ENCODE results near the gene ABCA9.

Gene ABCA9

GRCh38 chr17:68955181-68955841, 105.4 kb downstream of the ABCA9 start, which contains the start of gene ABCA8:
Gene ABCA8, minus strand, starts transcription at chr17:68955392. Its CDS starts 13,358 bp downstream, at chr17:68942034.
- no peak within 1 kb of the TSS for H3K27ac ChIP-seq (ENCODE audit: extremely low read depth, low read depth, low read length)
- H3K9me3 ChIP-seq (ENCODE audit: control insufficient read depth, insufficient read depth, low read depth, low read length): no peaks in the 10 kb centered on the region
- CTCF ChIA-PET: interaction anchor here (0.7 kb wide), 1 partner anchor 36 kb away, joined by 3 read pairs; no protein-coding TSS in a partner anchor
- H3K36me3 ChIP-seq (ENCODE audit: control insufficient read depth in 2 of 2, insufficient read depth in 1 of 2, low read length in 2 of 2): no peaks in the 10 kb centered on the region
- no peaks in the 10 kb centered on the region for H3K4me1 ChIP-seq (ENCODE audit: control insufficient read depth, insufficient read depth, low read length)
- H3K4me3 ChIP-seq (ENCODE audit: low read depth, low read length): no peak within 1 kb of the TSS
- POLR2A ChIA-PET: no interaction called here
- no peak for TF ChIP-seq KLF10 (tag by site-specific recombination; IDR thresholded peaks at IDR 0.05)
- TF ChIP-seq ZNF518A (tag by site-specific recombination; conservative IDR thresholded peaks at IDR 0.05; ENCODE audit: low read depth): peak; percentile 22; the same call in 1 of the 2 replicates
- TF ChIP-seq ZNF341 (tag by site-specific recombination; IDR thresholded peaks at IDR 0.05; ENCODE audit: low read depth): no peak
- no peak for TF ChIP-seq BCL11B (tag by site-specific recombination; IDR thresholded peaks at IDR 0.05; ENCODE audit: low read depth)
- TF ChIP-seq ZBTB21 (tag by site-specific recombination; IDR thresholded peaks at IDR 0.05): peak; percentile 74
- TF ChIP-seq ZNF623 (tag by site-specific recombination; IDR thresholded peaks at IDR 0.05): no peak
- no peak for TF ChIP-seq ZNF513 (tag by site-specific recombination; IDR thresholded peaks at IDR 0.05)
- no peak for TF ChIP-seq REPIN1 (tag by site-specific recombination; IDR thresholded peaks at IDR 0.05; ENCODE audit: low read depth)
- no peak for TF ChIP-seq GLIS1 (tag by site-specific recombination; IDR thresholded peaks at IDR 0.05)
- TF ChIP-seq EGR2 (tag by site-specific recombination; IDR thresholded peaks at IDR 0.05; ENCODE audit: low read depth): no peak
- 0 out of 2 replicates have a peak, but pooled peaks have one; percentile 22 for TF ChIP-seq ZNF335 (tag by site-specific recombination; conservative IDR thresholded peaks at IDR 0.05)

- CTCF ChIA-PET: interaction anchor here (0.5 kb wide), 1 partner anchor 36 kb away, joined by 3 read pairs; no protein-coding TSS in a partner anchor
- TF ChIP-seq ZNF221 (tag by site-specific recombination; IDR thresholded peaks at IDR 0.05; ENCODE audit: borderline replicate concordance): no peak
- 0 out of 2 replicates have a peak, but pooled peaks have one; percentile 7 for TF ChIP-seq ZNF335 (tag by site-specific recombination; conservative IDR thresholded peaks at IDR 0.05)
- POLR2A ChIA-PET: no interaction called here
Measured at GRCh38 chr17:68954146-68954896, 106.4 kb downstream of the ABCA9 start.

More at GRCh38 chr17:68954146-68954896, 106.4 kb downstream of the ABCA9 start:
- Histone ChIP-seq H3K36me3 (ENCODE audit: control insufficient read depth in 2 of 2, insufficient read depth in 1 of 2, low read length in 2 of 2) (no peaks in the 10 kb centered on the region), H3K4me3 (ENCODE audit: low read depth, low read length) (no peak overlapping the region), H3K4me1 (ENCODE audit: control insufficient read depth, insufficient read depth, low read length) (no peaks in the 10 kb centered on the region), H3K9me3 (ENCODE audit: control insufficient read depth, insufficient read depth, low read depth, low read length) (no peaks in the 10 kb centered on the region), H3K27ac (ENCODE audit: extremely low read depth, low read depth, low read length) (no peak overlapping the region)
